Right atrium auricular region (tissue), 2 donors: ENCODE data around the gene ACBD3. TPM values are rescaled to one million over a fixed set of nuclear protein-coding genes. Genes with fewer than 3 reads are reported as not detected.

ENCODE experiments used
- DNase-seq: peaks from one replicate; pipeline ENCODE4 v3.0.0-alpha.2; 2019; ENCODE audit warnings: low spot score
- H3K27ac ChIP-seq, 2 donors: fragments of 200-600 bp; sonication (generic); 1 replicate in 1 of 2; 2 replicates in 1 of 2; pipeline ENCODE4 v1.5.1; 2016 to 2019
- H3K27me3 ChIP-seq, 2 donors: fragments of 200-600 bp; sonication (generic); one replicate each; pipeline versions ENCODE4 v1.5.1 to v1.6.0; 2017 to 2019
- H3K36me3 ChIP-seq: fragments of 200-600 bp; sonication (generic); one replicate; pipeline ENCODE4 v1.5.1; 2016
- H3K4me1 ChIP-seq, 2 donors: fragments of 200-600 bp; sonication (generic); one replicate each; pipeline versions ENCODE4 v1.5.1 to v1.6.0; 2017 to 2019
- H3K4me3 ChIP-seq, 2 donors: fragments of 200-600 bp; sonication (generic); 1 replicate in 1 of 2; 2 replicates in 1 of 2; pipeline ENCODE4 v1.5.1; 2017 to 2019; ENCODE audit warnings: mild to moderate bottlenecking in 1 of 2, moderate library complexity in 1 of 2
- H3K9me3 ChIP-seq, 2 donors: fragments of 200-600 bp; sonication (generic); one replicate each; pipeline ENCODE4 v1.5.1; 2019
- CTCF ChIP-seq, 2 donors: fragments of 200-600 bp; sonication (generic); IDR thresholded peaks; one replicate each; pipeline ENCODE4 v1.5.1; 2019; ENCODE audit warnings: antibody characterized with exemption in 2 of 2
- total RNA-seq, 2 donors: library from RNA; depleted of rRNA; stranded (reverse); fragments of >200 nt; gene quantifications; one replicate each; pipeline ENCODE4 v1.1.0, GENCODE V29; 2016

ACBD3 gene
- total RNA-seq, 2 donors from 2014 or later = 32.9 to 48.8 TPM

DNA sequence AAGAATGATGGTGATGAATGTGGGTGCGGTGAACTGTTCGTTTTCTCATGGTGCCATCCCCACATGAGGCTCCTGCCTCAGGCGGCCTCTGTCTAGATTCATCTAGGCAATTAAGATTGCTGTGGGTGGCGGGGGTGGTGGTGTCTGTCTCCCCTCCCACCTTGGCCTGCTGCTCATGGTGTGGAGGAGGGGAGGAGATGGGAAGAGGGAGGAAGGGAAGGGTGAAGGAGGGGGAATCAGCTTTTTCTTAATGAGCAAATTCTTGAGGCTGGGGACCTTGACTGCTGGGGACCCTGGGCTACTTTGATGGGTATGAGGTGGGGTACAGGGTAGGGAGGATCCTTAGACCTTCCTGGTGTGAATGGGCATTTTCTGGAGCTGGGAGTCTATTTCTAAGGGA is 68.2 kb downstream of the ACBD3 start:
- TF ChIP-seq CTCF (IDR thresholded peaks at IDR 0.05) = no peak
- no peak for DNase-seq
- H3K4me3 ChIP-seq = no peak overlapping the region
- H3K9me3 ChIP-seq = no peaks in the 10 kb centered on the region
- peaks cover 0 to 15% of the 10 kb centered on the region in 2 donors for H3K4me1 ChIP-seq
- H3K27me3 ChIP-seq = no peaks in the 10 kb centered on the region
- no peaks in the 10 kb centered on the region for H3K36me3 ChIP-seq
- H3K27ac ChIP-seq = no peak overlapping the region

DNA sequence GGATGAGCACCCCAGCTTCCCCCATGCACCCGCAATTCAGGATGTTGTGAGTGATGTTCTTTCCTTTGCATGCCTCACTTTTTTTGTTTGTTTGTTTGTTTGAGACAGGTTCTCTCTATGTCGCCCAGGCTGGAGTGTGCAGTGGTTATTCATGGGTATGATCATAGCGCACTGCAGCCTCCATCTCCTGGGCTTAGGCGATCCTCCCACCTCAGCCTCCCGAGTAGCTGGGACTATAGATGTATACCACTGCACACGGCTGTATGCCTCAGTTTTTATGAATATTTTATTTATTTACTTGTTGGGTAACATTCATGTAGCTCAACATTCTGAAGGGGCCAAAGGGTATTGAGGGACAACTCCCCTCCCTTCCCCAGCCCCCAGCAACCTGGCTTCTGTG is 69.2 kb downstream of the ACBD3 start:
- DNase-seq = no peak

DNA sequence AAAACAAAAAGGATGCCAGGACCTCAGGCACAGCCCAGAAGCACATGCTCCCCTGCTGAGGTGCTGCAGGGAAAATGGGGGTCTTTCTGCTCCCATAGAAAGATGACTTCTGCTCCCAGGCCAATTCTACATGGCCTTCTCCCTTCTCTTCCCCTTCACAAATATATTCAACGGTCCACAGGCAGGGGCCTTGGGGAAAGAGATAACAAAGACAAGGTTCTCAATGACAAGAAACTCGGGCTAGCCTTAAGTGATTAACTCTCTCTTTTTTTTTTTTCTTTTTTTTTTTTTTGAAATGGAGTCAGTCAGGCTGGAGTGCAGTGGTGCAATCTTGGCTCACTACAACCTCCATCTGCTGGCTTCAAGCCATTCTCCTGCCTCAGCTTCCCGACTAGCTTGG is 69.9 kb downstream of the ACBD3 start:
- no peak for DNase-seq
- Histone ChIP-seq H3K27me3 (no peaks in the 10 kb centered on the region), H3K4me1 (peaks cover 0 to 12% of the 10 kb centered on the region in 2 donors), H3K27ac (no peak overlapping the region), H3K9me3 (no peaks in the 10 kb centered on the region), H3K36me3 (no peaks in the 10 kb centered on the region), H3K4me3 (no peak overlapping the region)
- no peak for TF ChIP-seq CTCF (IDR thresholded peaks at IDR 0.05)

More for the DNA sequence above, 69.2 kb downstream of the ACBD3 start:
- TF ChIP-seq CTCF (IDR thresholded peaks at IDR 0.05) = no peak
- no peaks in the 10 kb centered on the region for H3K9me3 ChIP-seq
- H3K27me3 ChIP-seq = no peaks in the 10 kb centered on the region
- H3K36me3 ChIP-seq = no peaks in the 10 kb centered on the region
- peaks cover 0 to 8% of the 10 kb centered on the region in 2 donors for H3K4me1 ChIP-seq
- no peak overlapping the region for H3K27ac ChIP-seq
- H3K4me3 ChIP-seq = no peak overlapping the region

DNA sequence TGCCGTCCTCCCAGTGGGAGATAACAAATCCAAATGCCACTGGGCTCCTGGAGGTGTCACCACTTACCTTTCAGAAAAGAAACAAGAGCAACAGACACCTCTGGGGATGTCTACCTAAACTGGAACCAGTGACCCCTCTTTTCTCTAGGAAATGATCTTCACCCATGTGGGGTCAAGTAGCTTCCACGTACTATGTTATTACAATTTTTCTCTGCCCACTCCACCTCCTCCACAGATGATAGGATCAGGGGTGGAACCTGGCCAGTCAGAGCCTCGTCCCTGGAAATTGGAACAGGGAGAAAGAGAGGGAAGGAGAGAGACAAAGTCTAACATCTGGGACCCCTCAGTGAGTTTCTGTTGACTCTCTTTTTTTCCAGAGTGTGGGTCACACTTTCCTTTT is 73.9 kb downstream of the ACBD3 start:
- no peak for DNase-seq
- Histone ChIP-seq H3K36me3 (no peaks in the 10 kb centered on the region), H3K9me3 (no peaks in the 10 kb centered on the region), H3K27ac (no peak overlapping the region), H3K4me3 (no peak overlapping the region), H3K4me1 (peaks cover 0 to 28% of the 10 kb centered on the region in 2 donors), H3K27me3 (no peaks in the 10 kb centered on the region)
- TF ChIP-seq CTCF (IDR thresholded peaks at IDR 0.05) = no peak

DNA sequence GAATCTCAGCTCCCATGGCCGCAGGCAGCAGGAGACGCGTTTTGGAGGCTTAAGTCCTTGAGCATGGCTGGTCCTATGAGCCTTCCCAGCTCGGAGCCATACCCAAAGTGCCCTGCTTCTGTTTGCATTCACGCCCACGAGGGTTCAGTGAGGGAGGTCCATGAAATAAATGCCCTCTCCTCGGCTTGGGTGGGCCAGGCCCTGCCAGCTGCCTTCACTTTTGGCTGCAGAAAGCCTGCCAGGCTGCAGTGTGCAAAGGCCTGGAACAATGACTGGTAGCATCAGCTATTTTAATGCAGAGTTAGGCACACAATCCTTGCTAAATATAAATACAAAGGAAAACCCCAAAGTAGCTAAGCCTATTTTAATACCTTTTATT is 74.7 kb downstream of the ACBD3 start:
- H3K9me3 ChIP-seq = no peaks in the 10 kb centered on the region
- H3K4me3 ChIP-seq = no peak overlapping the region
- DNase-seq = no peak
- H3K36me3 ChIP-seq = no peaks in the 10 kb centered on the region
- H3K27me3 ChIP-seq = no peaks in the 10 kb centered on the region
- TF ChIP-seq CTCF (IDR thresholded peaks at IDR 0.05) = no peak
- H3K4me1 ChIP-seq = peaks cover 0 to 28% of the 10 kb centered on the region in 2 donors
- peak overlapping the region; percentile 98 to 99 for H3K27ac ChIP-seq

DNA sequence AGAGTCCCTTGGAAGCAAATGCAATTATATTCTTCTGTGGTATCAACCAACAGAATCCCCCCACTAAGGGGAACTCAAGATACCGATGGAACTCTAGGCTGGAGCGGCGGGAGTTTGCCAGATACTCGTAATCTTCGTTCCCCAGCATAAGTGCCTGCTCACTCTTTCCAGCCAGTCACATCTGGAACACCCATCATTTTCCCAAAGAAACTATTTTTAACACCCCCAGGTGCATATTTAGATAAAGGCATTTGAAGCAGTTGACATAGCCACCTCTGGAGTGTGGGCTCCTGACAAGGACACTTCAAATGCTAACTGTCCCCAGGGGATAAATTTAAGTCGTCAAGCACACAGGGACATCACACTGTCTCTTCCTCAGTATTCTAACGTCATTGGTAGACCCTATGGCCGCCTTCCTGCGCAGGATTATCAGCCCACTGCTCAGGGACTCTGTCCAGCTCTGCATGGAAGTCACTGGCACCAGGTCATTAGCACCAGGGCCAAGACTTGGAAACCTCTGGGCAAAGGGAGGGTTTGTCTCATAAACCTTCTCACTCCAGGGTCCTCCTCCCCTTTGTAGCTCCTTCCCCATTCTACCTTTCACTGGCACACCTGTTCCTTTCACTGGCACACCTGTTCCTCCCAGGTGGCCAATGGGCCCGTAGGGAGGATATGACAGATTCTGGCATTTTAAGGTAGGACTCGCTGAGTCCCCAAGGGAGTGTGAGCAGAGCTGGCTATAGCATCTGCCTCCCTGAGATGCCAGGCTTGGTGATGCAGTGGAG is 75.3 kb downstream of the ACBD3 start:
- no peak for DNase-seq
- Histone ChIP-seq H3K4me3 (peak overlapping the region; percentile 63 to 77), H3K36me3 (no peaks in the 10 kb centered on the region), H3K4me1 (peaks cover 0 to 28% of the 10 kb centered on the region in 2 donors), H3K9me3 (no peaks in the 10 kb centered on the region), H3K27ac (peak overlapping the region; percentile 98 to 99), H3K27me3 (no peaks in the 10 kb centered on the region)
- no peak for TF ChIP-seq CTCF (IDR thresholded peaks at IDR 0.05)
